ENCODE results near the gene LRIG1. TPM values are rescaled to one million over a fixed set of nuclear protein-coding genes. Genes with fewer than 3 reads are reported as not detected.

Gene LRIG1
- total and polyA plus RNA-seq, 2 of the 8 experiments (the other 6 are each of a cell fraction or from before 2014, with no cell fraction given): 78.1 to 88.7 TPM

- H3K36me3 ChIP-seq (ENCODE audit: control insufficient read depth in 2 of 4, insufficient read depth in 4 of 4, low read length in 3 of 4): peaks cover 35 to 68% (median 58%) of the 10 kb centered on the region in 4 experiments
- no peaks in the 10 kb centered on the region for H3K23me2 ChIP-seq (ENCODE audit: low read depth, low read length)
- H2BK12ac ChIP-seq (ENCODE audit: low read depth, low read length): no peak overlapping the region
- no peak overlapping the region for H3K4me2 ChIP-seq (ENCODE audit: insufficient read depth in 1 of 2, low read depth in 2 of 2, low read length in 2 of 2)
- no peak overlapping the region for H2AK5ac ChIP-seq (ENCODE audit: low read depth, low read length)
- no peak overlapping the region for H3K4me3 ChIP-seq (ENCODE audit: extremely low read depth in 1 of 4, insufficient read depth in 2 of 4, low read depth in 3 of 4, low read length in 4 of 4)
- no peak overlapping the region for H2BK120ac ChIP-seq (replicated peaks; ENCODE audit: low read depth, low read length)
- H3K18ac ChIP-seq (ENCODE audit: extremely low read depth, low read length): no peak overlapping the region
- H3K14ac ChIP-seq (ENCODE audit: insufficient read length): no peak overlapping the region
- H4K91ac ChIP-seq (replicated peaks; ENCODE audit: insufficient read length, low read length): no peak overlapping the region
- ChIA-PET POLR2A (ENCODE audit: partially characterized antibody) (interaction anchor here (0.9 to 1.5 kb wide), 2 partner anchors 8 to 102 kb away, joined by 3 read pairs; no protein-coding TSS in a partner anchor), CTCF (ENCODE audit: partially characterized antibody) (interaction anchor here (0.6 to 4.5 kb wide), 57 partner anchors 8 to 1112 kb away, joined by 3 to 30 read pairs (median 4); no protein-coding TSS in a partner anchor)
- WGBS, 2 experiments (ENCODE audit: extremely low coverage in 1 of 2, insufficient coverage in 1 of 2, insufficient read length in 1 of 2, insufficient replicate concordance in 2 of 2, low coverage in 1 of 2, low lambda C conversion rate in 2 of 2, missing lambda C conversion rate in 1 of 2): 59% methylated on average over 5 of the region's 5 CpGs; no CpG with 5 or more reads in 1 of the 2 experiments
- H4K5ac ChIP-seq (ENCODE audit: insufficient read length, low read depth, low read length): no peak overlapping the region
- H3K27ac ChIP-seq (ENCODE audit: low read depth, low read length): no peak overlapping the region
- no peak overlapping the region for H3K4ac ChIP-seq (replicated peaks; ENCODE audit: insufficient read length, low read depth, low read length)
- no peaks in the 10 kb centered on the region for H3K4me1 ChIP-seq (replicated peaks in 1 of 4; ENCODE audit: control insufficient read depth in 3 of 4, insufficient read depth in 4 of 4, low read length in 3 of 4)
- no peaks in the 10 kb centered on the region for H3K27me3 ChIP-seq (replicated peaks in 1 of 4; ENCODE audit: control insufficient read depth in 3 of 4, extremely low read depth in 1 of 4, insufficient read depth in 3 of 4, low read length in 3 of 4)
- H3K56ac ChIP-seq (replicated peaks; ENCODE audit: insufficient read length, low read depth, low read length): no peak overlapping the region
- H4K20me1 ChIP-seq (replicated peaks in 1 of 2; ENCODE audit: control insufficient read depth in 1 of 2, insufficient read depth in 2 of 2, low read length in 2 of 2): peaks cover 2 to 8% of the 10 kb centered on the region in 2 experiments
- no peak overlapping the region for H4K8ac ChIP-seq (ENCODE audit: extremely low read depth, insufficient read depth, low read length)
- DNase-seq (ENCODE audit: low read depth in 1 of 2, low spot score in 2 of 2): peak in 1 of 2 experiments; percentile 15
- H3K9ac ChIP-seq (replicated peaks in 1 of 4; ENCODE audit: extremely low read depth in 1 of 4, low read depth in 3 of 4, low read length in 3 of 4): no peak overlapping the region
- no peak overlapping the region for H2BK20ac ChIP-seq (ENCODE audit: low read length)
- H3K79me2 ChIP-seq (ENCODE audit: control insufficient read depth in 1 of 2, insufficient read depth in 2 of 2, low read length in 2 of 2): no peaks in the 10 kb centered on the region
- no peak overlapping the region for H2AFZ ChIP-seq (ENCODE audit: low read length)
- H3K9me3 ChIP-seq (ENCODE audit: insufficient read depth in 2 of 2, low read depth in 1 of 2, low read length in 1 of 2): no peaks in the 10 kb centered on the region
- no peak overlapping the region for H3K23ac ChIP-seq (ENCODE audit: insufficient read length)
- H2BK15ac ChIP-seq (ENCODE audit: low read length): no peak overlapping the region
- H3K79me1 ChIP-seq (ENCODE audit: low read depth, low read length): no peaks in the 10 kb centered on the region
- no peak overlapping the region for H2BK5ac ChIP-seq (ENCODE audit: low read depth, low read length)
- no peak for FAIRE-seq
- TF ChIP-seq CBX8 (IDR thresholded peaks at IDR 0.05; ENCODE audit: borderline replicate concordance, low read depth, low read length) (no peak), POLR2A (IDR thresholded peaks at IDR 0.05; ENCODE audit: control extremely low read depth in 1 of 2, low read depth in 2 of 2, low read length in 2 of 2) (peak in 1 of 2 experiments; percentile 32; a peak in 1 of 3 replicates), RAD21 (IDR thresholded peaks at IDR 0.05 in 1 of 2, conservative IDR thresholded peaks at IDR 0.05 in 1 of 2; ENCODE audit: low read depth in 2 of 2, low read length in 2 of 2) (peak; percentile 38), MAX (IDR thresholded peaks at IDR 0.05) (peak; percentile 36; the same call in 1 of the 2 replicates), SIN3A (conservative IDR thresholded peaks at IDR 0.05 in 1 of 2, IDR thresholded peaks at IDR 0.05 in 1 of 2; ENCODE audit: low read depth in 1 of 2, low read length in 2 of 2) (peak in 1 of 2 experiments; percentile 65; a peak in 2 of 4 replicates), HDAC2 (IDR thresholded peaks at IDR 0.05; ENCODE audit: borderline replicate concordance in 1 of 2, low read depth in 2 of 2, low read length in 2 of 2) (no peak), SP2 (IDR thresholded peaks at IDR 0.05; ENCODE audit: low read length) (no peak), POLR2AphosphoS5 (IDR thresholded peaks at IDR 0.05; ENCODE audit: low read depth, low read length) (peak; percentile 61; the same call in 1 of the 2 replicates), CTCF (IDR thresholded peaks at IDR 0.05; ENCODE audit: control extremely low read depth in 1 of 3, insufficient read depth in 1 of 3, low read depth in 1 of 3, low read length in 3 of 3) (peak; percentile 48 to 66 (median 53)), KDM5A (IDR thresholded peaks at IDR 0.05; ENCODE audit: low read length) (no peak)
These were observed 122.6 kb downstream of the LRIG1 start for GRCh38 chr3:66378256-66378655.
